Endothelial cell of umbilical vein (primary cell): Measurements from ENCODE around the gene PSG4. TPM values are rescaled to one million over a fixed set of nuclear protein-coding genes. Genes with fewer than 3 reads are reported as not detected.
"Not testable (repeated sequence)": the region's sequence is repeated elsewhere in the genome, so short reads cannot be mapped to it uniquely, and the experiment has no call there.

Experiments used
- BruUV-seq: library from RNA; stranded (reverse); fragments of 400-500 nt; replicated peaks from 2 replicates; lab custom pipeline; 2021; lab: Mats Ljungman, UMichigan
- CTCF ChIA-PET: fragments of 300-600, 350-600 bp; sonication (Branson Sonifier 250); formaldehyde crosslinking; loops from one replicate; lab custom pipeline; 2021; ENCODE audit warnings: antibody characterized with exemption, inconsistent platforms; lab: Charles Lee
- POLR2A ChIA-PET: fragments of 300-600, 350-600 bp; sonication (Branson Sonifier 250); formaldehyde crosslinking; loops from one replicate; lab custom pipeline; 2021; ENCODE audit warnings: antibody characterized with exemption, inconsistent platforms; lab: Charles Lee
- DNase-seq: peaks from one replicate; pipeline ENCODE4 v3.0.0-alpha.2; 2011; ENCODE audit warnings: low read depth, low spot score
- FAIRE-seq: peaks from 2 replicates; lab custom pipeline; 2011; peaks lifted over from hg19 to GRCh38; lab: Jason Lieb, UNC
- H2AFZ ChIP-seq: 2 replicates; pipeline ENCODE4 v1.6.0; 2012; ENCODE audit warnings: low read depth, low read length, control low read depth, inconsistent platforms
- H3K27ac ChIP-seq: 2 replicates; pipeline ENCODE4 v1.5.1; 2011; ENCODE audit warnings: low read depth, mild to moderate bottlenecking, control low read depth, low read length, moderate library complexity; ENCODE audit not compliant: insufficient read depth
- H3K27me3 ChIP-seq, 2 experiments: 2 replicates each; pipeline versions ENCODE4 v1.6.0 to v1.6.1; 2011; ENCODE audit warnings: low read length in 2 of 2, mixed read lengths in 1 of 2; ENCODE audit not compliant: control insufficient read depth in 2 of 2, insufficient read depth in 2 of 2
- H3K36me3 ChIP-seq, 2 experiments: 2 replicates in 1 of 2; 3 replicates in 1 of 2; pipeline ENCODE4 v1.5.1; 2011; ENCODE audit warnings: low read length in 2 of 2, mild to moderate bottlenecking in 1 of 2, moderate library complexity in 1 of 2; ENCODE audit not compliant: control insufficient read depth in 2 of 2, insufficient read depth in 2 of 2; ENCODE audit errors: extremely low read depth in 1 of 2
- H3K4me1 ChIP-seq: 3 replicates; pipeline ENCODE4 v1.5.1; 2011; ENCODE audit warnings: mild to moderate bottlenecking, low read length; ENCODE audit not compliant: control insufficient read depth, insufficient read depth; ENCODE audit errors: extremely low read depth
- H3K4me2 ChIP-seq: 2 replicates; pipeline ENCODE4 v1.6.1; 2011; ENCODE audit warnings: low read length, control low read depth, mixed read lengths; ENCODE audit not compliant: insufficient read depth
- H3K4me3 ChIP-seq, 3 experiments: fragments of 200-600 bp in 1 of 3; sonication (generic), shearing (Covaris generic) in 1 of 3; replicated peaks in 1 of 3; 2 replicates each; pipeline ENCODE4 v1.5.1; 2011 to 2016; ENCODE audit warnings: control low read depth in 3 of 3, low read length in 3 of 3, mild to moderate bottlenecking in 2 of 3, inconsistent platforms in 1 of 3, low read depth in 1 of 3, moderate library complexity in 1 of 3; ENCODE audit not compliant: insufficient read depth in 1 of 3
- H3K79me2 ChIP-seq: 2 replicates; pipeline ENCODE4 v1.6.0; 2012; ENCODE audit warnings: low read length, inconsistent platforms; ENCODE audit not compliant: control insufficient read depth, insufficient read depth
- H3K9ac ChIP-seq: replicated peaks from 2 replicates; pipeline ENCODE3; 2011; ENCODE audit warnings: low read length, control low read depth; ENCODE audit not compliant: insufficient read depth; ENCODE audit errors: extremely low read depth
- H3K9me1 ChIP-seq: replicated peaks from 3 replicates; pipeline ENCODE4 v1.6.0; 2011; ENCODE audit warnings: mild to moderate bottlenecking, low read length; ENCODE audit not compliant: control insufficient read depth, insufficient read depth; ENCODE audit errors: extremely low read depth
- H3K9me3 ChIP-seq: replicated peaks from 2 replicates; pipeline ENCODE4 v1.5.1; 2012; ENCODE audit warnings: low read length, inconsistent platforms; ENCODE audit not compliant: control insufficient read depth, insufficient read depth
- H4K20me1 ChIP-seq: replicated peaks from 2 replicates; pipeline ENCODE3; 2011; ENCODE audit warnings: mild to moderate bottlenecking, low read length; ENCODE audit not compliant: control insufficient read depth, insufficient read depth; ENCODE audit errors: extremely low read depth
- CTCF ChIP-seq, 2 donors: IDR thresholded peaks; 1 replicate in 1 of 2; 2 replicates in 1 of 2; pipeline ENCODE4 v1.5.1; 2011; ENCODE audit warnings: low read length in 2 of 2, mild to moderate bottlenecking in 2 of 2, moderate library complexity in 2 of 2, control low read depth in 1 of 2, inconsistent platforms in 1 of 2, low read depth in 1 of 2; ENCODE audit not compliant: insufficient read depth in 1 of 2; ENCODE audit errors: extremely low read depth in 1 of 2
- EZH2 ChIP-seq: IDR thresholded peaks from 2 replicates; pipeline ENCODE4 v1.6.1; 2012; ENCODE audit warnings: borderline replicate concordance, low read depth, mild to moderate bottlenecking, moderate library complexity, low read length, inconsistent platforms; ENCODE audit not compliant: severe bottlenecking
- FOS ChIP-seq: IDR thresholded peaks from 2 replicates; pipeline ENCODE4 v1.6.1; 2011; ENCODE audit warnings: mild to moderate bottlenecking, low read length, moderate library complexity, borderline replicate concordance; ENCODE audit not compliant: insufficient read depth
- GATA2 ChIP-seq: IDR thresholded peaks from 2 replicates; pipeline ENCODE4 v1.7.0; 2011; ENCODE audit warnings: low read depth, mild to moderate bottlenecking, moderate library complexity, mixed read lengths, low read length; ENCODE audit not compliant: insufficient read length, insufficient read depth
- JUN ChIP-seq: IDR thresholded peaks from 2 replicates; pipeline ENCODE4 v1.6.1; 2011; ENCODE audit warnings: borderline replicate concordance, low read depth; ENCODE audit not compliant: insufficient read length, insufficient read depth
- MAX ChIP-seq: IDR thresholded peaks from 2 replicates; pipeline ENCODE4 v1.6.1; 2011; ENCODE audit not compliant: insufficient read depth, insufficient read length
- MYC ChIP-seq: IDR thresholded peaks from one replicate; pipeline ENCODE4 v1.6.1; 2011; ENCODE audit warnings: mild to moderate bottlenecking, low read depth, low read length
- POLR2A ChIP-seq: IDR thresholded peaks from 2 replicates; pipeline ENCODE4 v1.6.1; 2012; ENCODE audit warnings: low read depth, mild to moderate bottlenecking, control low read depth, low read length
- POLR2AphosphoS5 ChIP-seq: IDR thresholded peaks from 2 replicates; pipeline ENCODE4 v1.6.1; 2012; ENCODE audit warnings: low read depth, mild to moderate bottlenecking, control low read depth, low read length, moderate library complexity; ENCODE audit not compliant: insufficient read depth
- dilution Hi-C: fragments of 300-500 bp; cut with MboI; formaldehyde crosslinking; loops from one replicate; pipeline ENCODE4 v1.15.0; 2019; ENCODE audit warnings: low sequenced_read_pairs; ENCODE audit not compliant: extremely low pct_ligation_motif_present
- intact Hi-C: fragments of 100-400 bp; cut with micrococcal nuclease; formaldehyde crosslinking; loops from one replicate; pipeline ENCODE4 v1.10.0; 2022
- polyA plus RNA-seq, 4 experiments: library from polyadenylated mRNA; depleted of rRNA in 3 of 4; stranded (reverse) in 3 of 4; unstranded in 1 of 4; fragments of >200 nt; gene quantifications; 2 replicates each; pipeline versions ENCODE4 v1.2.1 to v1.2.3, GENCODE V29; 2011 to 2012; ENCODE audit warnings: missing spikeins in 1 of 4
- total RNA-seq: library from RNA; stranded (reverse); gene quantifications from 2 replicates; pipeline ENCODE4 v1.2.3, GENCODE V29; 2021

The PSG4 gene
- total and polyA plus RNA-seq, 2 donors (not counting 3 experiments of a cell fraction or from before 2014, with no cell fraction given): 0.29 to 3.6 TPM

- intact Hi-C loops, H3K9me3 ChIP-seq, H3K4me3 ChIP-seq, CTCF ChIA-PET, H3K4me1 ChIP-seq, H3K36me3 ChIP-seq, H3K27ac ChIP-seq, BruUV-seq, H3K9me1 ChIP-seq, H3K9ac ChIP-seq, dilution Hi-C loops, H2AFZ ChIP-seq, H3K79me2 ChIP-seq, H3K27me3 ChIP-seq, DNase-seq, POLR2A ChIA-PET, FAIRE-seq, H4K20me1 ChIP-seq, H3K4me2 ChIP-seq: not testable (repeated sequence)
Observed at GRCh38 chr19:43235686-43236085, 30.2 kb upstream of the PSG4 start.

GRCh38 chr19:43229315-43229714 lies 23.9 kb upstream of the PSG4 start:
- Histone ChIP-seq H2AFZ (no peak overlapping the region), H3K27me3 (no peaks in the 10 kb centered on the region), H3K27ac (no peak overlapping the region), H3K9ac (no peak overlapping the region), H3K4me3 (no peak overlapping the region), H3K79me2 (no peaks in the 10 kb centered on the region), H3K36me3 (no peaks in the 10 kb centered on the region), H4K20me1 (no peaks in the 10 kb centered on the region), H3K4me1 (no peaks in the 10 kb centered on the region), H3K9me1 (no peaks in the 10 kb centered on the region), H3K9me3 (peaks cover 2% of the 10 kb centered on the region), H3K4me2 (no peak overlapping the region)
- FAIRE-seq (no peak), DNase-seq (no peak)
- BruUV-seq: no TSS peak
- ChIA-PET CTCF (no interaction called here), POLR2A (no interaction called here)
- intact Hi-C loops: no loop called here
- TF ChIP-seq MAX: no peak
- no peak for TF ChIP-seq POLR2AphosphoS5
- TF ChIP-seq MYC: no peak
- TF ChIP-seq EZH2: no peak
- TF ChIP-seq GATA2: no peak
- no peak for TF ChIP-seq JUN
- TF ChIP-seq POLR2A: no peak
- no peak for TF ChIP-seq CTCF (IDR thresholded peaks at IDR 0.05; ENCODE audit: extremely low read depth in 1 of 2, insufficient read depth in 1 of 2, low read depth in 1 of 2, low read length in 2 of 2)
- TF ChIP-seq FOS: no peak
- dilution Hi-C loops: no loop called here

- H3K27ac ChIP-seq, FAIRE-seq, intact Hi-C loops, H3K4me2 ChIP-seq, POLR2A ChIA-PET, H3K27me3 ChIP-seq, H4K20me1 ChIP-seq, H3K36me3 ChIP-seq, CTCF ChIA-PET, DNase-seq, H3K9me1 ChIP-seq, dilution Hi-C loops, H3K9me3 ChIP-seq, H3K9ac ChIP-seq, H3K4me1 ChIP-seq, BruUV-seq, H3K4me3 ChIP-seq, H3K79me2 ChIP-seq, H2AFZ ChIP-seq: not testable (repeated sequence)
Observed at GRCh38 chr19:43228730-43229129, 23.3 kb upstream of the PSG4 start.
